Breast epithelium (tissue), 4 donors: Measurements from ENCODE around the gene PLAGL1. TPM values are rescaled to one million over a fixed set of nuclear protein-coding genes. Genes with fewer than 3 reads are reported as not detected.

Source experiments
- DNase-seq, 2 donors: peaks; one replicate each; pipeline ENCODE4 v3.0.0-alpha.2; 2019; ENCODE audit warnings: low spot score in 2 of 2
- H3K27ac ChIP-seq, 2 donors: fragments of 200-600 bp; sonication (generic) in 1 of 2; one replicate each; pipeline ENCODE4 v1.5.1; 2016 to 2019; ENCODE audit warnings: mild to moderate bottlenecking in 1 of 2
- H3K27me3 ChIP-seq, 2 donors: fragments of 200-600 bp; sonication (generic) in 1 of 2; one replicate each; pipeline versions ENCODE4 v1.5.1 to v1.6.0; 2017 to 2019; ENCODE audit warnings: control low read depth in 1 of 2, mild to moderate bottlenecking in 1 of 2
- H3K36me3 ChIP-seq: fragments of 200-600 bp; one replicate; pipeline ENCODE4 v1.5.1; 2019
- H3K4me1 ChIP-seq, 2 donors: fragments of 200-600 bp; sonication (generic); one replicate each; pipeline ENCODE4 v1.5.1; 2016 to 2019; ENCODE audit warnings: control low read depth in 1 of 2
- H3K4me3 ChIP-seq, 3 donors: fragments of 200-600 bp; sonication (generic); 1 replicate in 2 of 3; 2 replicates in 1 of 3; pipeline ENCODE4 v1.5.1; 2016 to 2019; ENCODE audit warnings: mild to moderate bottlenecking in 3 of 3, moderate library complexity in 2 of 3
- H3K9me3 ChIP-seq, 2 donors: fragments of 200-600 bp; sonication (generic) in 1 of 2; one replicate each; pipeline ENCODE4 v1.5.1; 2016 to 2019; ENCODE audit warnings: control low read depth in 1 of 2
- POLR2A ChIP-seq: fragments of 450-650 bp; IDR thresholded peaks from one replicate; pipeline ENCODE4 v1.6.1; 2016; ENCODE audit warnings: antibody characterized with exemption, mild to moderate bottlenecking, moderate library complexity
- POLR2AphosphoS5 ChIP-seq, 3 donors: sonication (generic); formaldehyde crosslinking; IDR thresholded peaks; one replicate each; pipeline ENCODE4 v1.6.1; 2017; ENCODE audit warnings: antibody characterized with exemption in 3 of 3
- intact Hi-C: fragments of 100-400 bp; cut with DNase I; formaldehyde crosslinking; loops from one replicate; pipeline ENCODE4 v1.15.1; 2023; ENCODE audit warnings: low total_unique reads
- total RNA-seq, 3 donors: library from RNA; depleted of rRNA; stranded (reverse); fragments of >200 nt; gene quantifications; one replicate each; pipeline ENCODE4 v1.1.0, GENCODE V29; 2016
- TF ChIP-seq, protein P1 (sequence below), 3 donors: fragments of 450-650 bp; IDR thresholded peaks; one replicate each; pipeline ENCODE4 v1.5.1; 2016 to 2017; ENCODE audit warnings: antibody characterized with exemption in 3 of 3, mild to moderate bottlenecking in 3 of 3, moderate library complexity in 3 of 3

The PLAGL1 gene
- total RNA-seq, 3 donors from 2014 or later = 17.8 to 22.9 (median 21.4) TPM

DNA sequence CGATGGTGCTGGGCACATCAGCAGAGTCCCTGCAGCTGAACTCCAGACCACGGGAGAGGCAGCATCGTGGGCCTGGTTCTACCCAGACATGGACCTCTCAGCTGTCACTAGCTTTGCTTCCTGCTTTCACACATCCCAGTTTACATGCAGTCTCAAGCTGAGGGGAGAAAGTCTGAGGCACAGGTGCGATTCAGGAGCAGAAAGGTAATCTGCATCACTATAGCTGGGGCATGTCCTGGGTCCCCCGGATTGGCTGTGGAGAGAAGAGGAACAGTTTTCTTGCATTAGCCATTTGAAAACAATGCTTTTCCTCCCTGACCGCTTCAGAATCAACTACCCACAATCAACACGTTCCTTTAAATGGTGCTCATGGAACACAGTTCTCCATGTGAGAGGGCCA is 59.9 kb downstream of the PLAGL1 start:
- intact Hi-C loops = no loop called here
- no peak for DNase-seq
- H3K4me1 ChIP-seq = no peaks in the 10 kb centered on the region
- no peak overlapping the region for H3K4me3 ChIP-seq
- H3K36me3 ChIP-seq = no peaks in the 10 kb centered on the region
- no peaks in the 10 kb centered on the region for H3K27me3 ChIP-seq
- no peaks in the 10 kb centered on the region for H3K9me3 ChIP-seq
- no peak overlapping the region for H3K27ac ChIP-seq
- TF ChIP-seq, protein P1, sequence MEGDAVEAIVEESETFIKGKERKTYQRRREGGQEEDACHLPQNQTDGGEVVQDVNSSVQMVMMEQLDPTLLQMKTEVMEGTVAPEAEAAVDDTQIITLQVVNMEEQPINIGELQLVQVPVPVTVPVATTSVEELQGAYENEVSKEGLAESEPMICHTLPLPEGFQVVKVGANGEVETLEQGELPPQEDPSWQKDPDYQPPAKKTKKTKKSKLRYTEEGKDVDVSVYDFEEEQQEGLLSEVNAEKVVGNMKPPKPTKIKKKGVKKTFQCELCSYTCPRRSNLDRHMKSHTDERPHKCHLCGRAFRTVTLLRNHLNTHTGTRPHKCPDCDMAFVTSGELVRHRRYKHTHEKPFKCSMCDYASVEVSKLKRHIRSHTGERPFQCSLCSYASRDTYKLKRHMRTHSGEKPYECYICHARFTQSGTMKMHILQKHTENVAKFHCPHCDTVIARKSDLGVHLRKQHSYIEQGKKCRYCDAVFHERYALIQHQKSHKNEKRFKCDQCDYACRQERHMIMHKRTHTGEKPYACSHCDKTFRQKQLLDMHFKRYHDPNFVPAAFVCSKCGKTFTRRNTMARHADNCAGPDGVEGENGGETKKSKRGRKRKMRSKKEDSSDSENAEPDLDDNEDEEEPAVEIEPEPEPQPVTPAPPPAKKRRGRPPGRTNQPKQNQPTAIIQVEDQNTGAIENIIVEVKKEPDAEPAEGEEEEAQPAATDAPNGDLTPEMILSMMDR (IDR thresholded peaks at IDR 0.05) = no peak
- no peak for TF ChIP-seq POLR2A
- no peak for TF ChIP-seq POLR2AphosphoS5 (IDR thresholded peaks at IDR 0.05)

DNA sequence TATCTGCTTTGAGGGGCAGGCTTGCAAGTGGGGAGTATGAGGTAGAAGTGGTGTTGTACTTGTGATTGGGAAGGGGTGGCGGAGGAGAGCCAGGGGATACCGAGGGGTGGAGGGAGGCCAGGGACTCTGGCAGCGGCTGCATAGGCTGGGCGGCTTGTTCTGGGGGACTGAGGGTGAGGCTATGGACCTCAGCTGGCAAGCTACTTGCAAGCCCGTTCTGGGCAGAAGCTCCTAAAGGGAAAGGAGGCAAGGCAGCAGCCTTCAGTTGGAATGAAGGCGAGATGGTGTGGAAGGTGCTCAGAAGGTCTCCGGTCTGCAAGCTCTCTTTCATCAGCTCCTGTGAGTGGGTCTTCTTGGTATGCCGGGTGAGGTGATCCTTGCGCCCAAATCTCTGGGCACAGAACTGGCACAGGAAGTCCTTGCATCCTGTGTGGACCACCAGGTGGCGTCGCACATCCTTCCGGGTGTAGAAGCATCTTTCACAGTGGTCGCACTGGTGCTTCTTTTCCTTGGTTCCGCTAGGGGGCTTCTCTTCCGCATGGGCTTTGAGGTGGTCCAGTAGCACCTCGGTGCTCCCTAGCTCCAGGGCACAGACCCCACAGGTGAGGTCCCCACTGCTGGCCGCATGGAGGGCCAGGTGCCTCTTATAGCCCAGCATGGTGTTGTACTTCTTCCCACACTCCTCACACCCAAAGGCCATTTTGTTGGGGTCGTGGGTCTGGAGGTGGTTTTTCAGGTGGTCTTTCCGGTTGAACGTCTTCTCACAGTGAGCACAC is 66.0 kb downstream of the PLAGL1 start:
- no peak for DNase-seq
- Histone ChIP-seq H3K4me3 (no peak overlapping the region), H3K27me3 (no peaks in the 10 kb centered on the region), H3K27ac (no peak overlapping the region), H3K36me3 (no peaks in the 10 kb centered on the region), H3K4me1 (no peaks in the 10 kb centered on the region), H3K9me3 (no peaks in the 10 kb centered on the region)
- intact Hi-C loops = no loop called here
- TF ChIP-seq, protein P1 (IDR thresholded peaks at IDR 0.05) = peak in 1 of 3 donors; percentile 25
- TF ChIP-seq POLR2AphosphoS5 (IDR thresholded peaks at IDR 0.05) (no peak), POLR2A (no peak)

DNA sequence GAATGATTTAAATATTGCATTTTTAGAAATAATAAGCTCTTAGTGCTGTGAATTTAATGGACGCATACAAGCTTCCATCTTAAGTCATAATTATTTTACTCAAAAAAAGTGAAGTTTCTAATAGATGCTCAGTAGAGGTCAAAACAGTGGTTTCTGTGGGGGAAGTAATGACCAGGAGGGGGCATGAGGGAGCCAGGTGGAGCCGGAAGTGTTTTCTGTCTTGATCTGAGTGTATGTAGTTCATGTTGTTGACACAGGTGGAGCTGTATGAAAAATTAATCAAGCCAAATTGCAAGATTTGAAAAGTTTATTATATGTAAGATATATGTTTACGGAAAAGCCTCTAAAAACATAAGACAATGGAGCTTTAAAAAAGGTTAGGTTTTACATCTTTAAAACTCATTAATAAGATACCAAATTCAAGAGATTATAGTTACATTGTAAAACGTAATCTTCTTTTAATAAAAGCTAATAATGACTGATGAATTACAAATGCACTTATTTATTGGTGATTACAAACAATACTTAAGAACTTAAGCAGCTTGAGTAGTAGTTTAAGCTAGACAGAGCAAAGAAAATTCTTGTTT is 68.0 kb downstream of the PLAGL1 start:
- TF ChIP-seq, protein P1 (IDR thresholded peaks at IDR 0.05) = peak; percentile 41 to 67 (median 54)
- no peak for TF ChIP-seq POLR2AphosphoS5 (IDR thresholded peaks at IDR 0.05)
- no peaks in the 10 kb centered on the region for H3K9me3 ChIP-seq
- no peaks in the 10 kb centered on the region for H3K27me3 ChIP-seq
- no peak overlapping the region for H3K4me3 ChIP-seq
- H3K36me3 ChIP-seq = no peaks in the 10 kb centered on the region
- H3K4me1 ChIP-seq = no peaks in the 10 kb centered on the region
- intact Hi-C loops = no loop called here
- no peak for DNase-seq
- no peak overlapping the region for H3K27ac ChIP-seq

DNA sequence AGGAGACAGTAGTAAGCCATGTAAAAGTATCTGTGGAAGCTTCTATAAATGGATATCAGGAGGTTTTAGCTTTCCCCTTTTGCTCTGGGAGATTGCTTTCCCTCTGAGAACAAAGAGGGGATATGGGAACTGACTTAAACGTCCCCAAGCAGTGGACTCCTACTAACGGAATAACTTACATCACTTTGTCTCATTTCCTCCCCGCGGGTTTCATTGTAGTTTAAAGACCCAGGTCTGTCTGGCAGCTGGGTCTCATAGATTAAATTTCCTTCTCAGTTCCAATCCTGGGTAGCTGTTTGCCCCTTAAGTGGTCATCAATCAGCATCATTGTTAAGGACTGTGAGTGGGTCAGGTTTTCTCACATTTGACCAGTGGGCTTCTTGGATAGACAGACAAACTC is 68.7 kb downstream of the PLAGL1 start:
- DNase-seq = no peak
- Histone ChIP-seq H3K27ac (no peak overlapping the region), H3K4me3 (no peak overlapping the region), H3K27me3 (no peaks in the 10 kb centered on the region), H3K4me1 (no peaks in the 10 kb centered on the region), H3K36me3 (no peaks in the 10 kb centered on the region), H3K9me3 (no peaks in the 10 kb centered on the region)
- TF ChIP-seq POLR2AphosphoS5 (IDR thresholded peaks at IDR 0.05) = no peak
- TF ChIP-seq, protein P1 (IDR thresholded peaks at IDR 0.05) = no peak
- no peak for TF ChIP-seq POLR2A
- intact Hi-C loops = no loop called here

DNA sequence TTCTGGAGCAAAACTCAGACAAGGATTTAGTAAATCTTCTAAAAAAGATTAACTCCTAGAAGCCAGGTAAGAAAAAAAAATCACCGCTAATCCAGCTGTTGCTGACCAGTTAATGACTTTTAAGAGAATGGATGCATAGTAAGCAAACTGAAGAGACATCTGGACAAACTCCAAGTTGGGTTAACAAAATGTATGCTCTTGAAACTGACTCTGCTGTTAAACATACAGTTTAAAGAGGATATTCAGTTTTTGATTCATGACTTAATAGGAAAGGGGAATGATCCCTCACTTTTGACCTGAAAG is 70.4 kb downstream of the PLAGL1 start:
- no peaks in the 10 kb centered on the region for H3K27me3 ChIP-seq
- no peaks in the 10 kb centered on the region for H3K4me1 ChIP-seq
- DNase-seq = no peak
- intact Hi-C loops = no loop called here
- H3K9me3 ChIP-seq = no peaks in the 10 kb centered on the region
- H3K36me3 ChIP-seq = no peaks in the 10 kb centered on the region
- TF ChIP-seq, protein P1 (IDR thresholded peaks at IDR 0.05) = no peak
- TF ChIP-seq POLR2AphosphoS5 (IDR thresholded peaks at IDR 0.05) (no peak), POLR2A (no peak)
- no peak overlapping the region for H3K27ac ChIP-seq
- H3K4me3 ChIP-seq = no peak overlapping the region
